Hematopoietic multipotent progenitor cell treated with erythropoietin and hydrocortisone succinate and interleukin-3 and kit ligand, for 8 days (in vitro differentiated cells): Measurements from ENCODE around the gene NT5E.
"Not testable (repeated sequence)": the region's sequence is repeated elsewhere in the genome, so short reads cannot be mapped to it uniquely, and the experiment has no call there.

Experiments
- DNase-seq: peaks from one replicate; pipeline ENCODE4 v3.0.0-alpha.2; 2015

NT5E gene

DNA sequence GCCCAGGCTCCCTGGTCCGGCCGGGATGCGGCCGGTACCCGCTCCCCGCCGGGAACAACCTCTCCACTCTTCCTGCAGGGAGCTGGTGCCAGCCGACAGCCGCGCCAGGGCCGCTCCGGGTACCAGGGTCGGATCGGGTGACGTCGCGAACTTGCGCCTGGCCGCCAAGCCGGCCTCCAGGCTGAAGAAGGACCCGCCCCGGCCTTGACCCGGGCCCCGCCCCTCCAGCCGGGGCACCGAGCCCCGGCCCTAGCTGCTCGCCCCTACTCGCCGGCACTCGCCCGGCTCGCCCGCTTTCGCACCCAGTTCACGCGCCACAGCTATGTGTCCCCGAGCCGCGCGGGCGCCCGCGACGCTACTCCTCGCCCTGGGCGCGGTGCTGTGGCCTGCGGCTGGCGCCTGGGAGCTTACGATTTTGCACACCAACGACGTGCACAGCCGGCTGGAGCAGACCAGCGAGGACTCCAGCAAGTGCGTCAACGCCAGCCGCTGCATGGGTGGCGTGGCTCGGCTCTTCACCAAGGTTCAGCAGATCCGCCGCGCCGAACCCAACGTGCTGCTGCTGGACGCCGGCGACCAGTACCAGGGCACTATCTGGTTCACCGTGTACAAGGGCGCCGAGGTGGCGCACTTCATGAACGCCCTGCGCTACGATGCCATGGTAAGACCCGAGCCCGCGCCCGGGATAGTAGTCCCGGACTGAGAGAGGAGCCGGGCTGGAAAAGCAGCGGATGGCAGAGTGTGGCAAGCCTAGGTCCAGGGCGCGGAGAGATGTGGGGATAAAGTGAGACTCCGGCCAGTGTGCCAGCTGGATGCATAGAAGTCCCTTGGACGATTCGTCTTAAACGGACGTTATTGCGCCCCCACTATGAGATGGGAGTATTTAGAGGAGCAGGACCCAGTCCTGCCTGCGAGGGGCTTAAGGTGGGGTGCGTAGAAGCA, at the start of gene NT5E:
NT5E (plus strand) TSS at position 266 of the 942 bp plus-strand sequence; CDS start at position 323, 57 bp downstream.
- no peak for DNase-seq

DNA sequence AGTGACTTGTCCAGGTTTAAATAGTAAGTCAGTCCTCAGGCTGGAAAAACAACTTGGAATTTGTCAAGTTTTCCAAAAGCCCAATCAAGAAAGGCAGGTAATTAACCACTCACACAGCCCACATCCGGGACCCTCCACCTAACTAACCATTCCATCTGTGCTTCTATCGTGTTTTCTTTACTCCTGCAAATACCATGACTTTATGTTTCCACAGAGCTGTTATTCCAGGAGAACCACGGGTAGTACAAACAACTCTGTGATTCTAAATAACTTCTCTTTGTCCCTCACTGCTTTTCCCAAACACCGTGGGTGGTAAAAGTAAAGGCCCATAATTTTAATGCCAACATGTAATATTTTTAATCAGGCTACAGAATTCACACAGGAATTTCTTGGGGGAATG, 49.6 kb upstream of the NT5E start:
- DNase-seq: no peak

DNA sequence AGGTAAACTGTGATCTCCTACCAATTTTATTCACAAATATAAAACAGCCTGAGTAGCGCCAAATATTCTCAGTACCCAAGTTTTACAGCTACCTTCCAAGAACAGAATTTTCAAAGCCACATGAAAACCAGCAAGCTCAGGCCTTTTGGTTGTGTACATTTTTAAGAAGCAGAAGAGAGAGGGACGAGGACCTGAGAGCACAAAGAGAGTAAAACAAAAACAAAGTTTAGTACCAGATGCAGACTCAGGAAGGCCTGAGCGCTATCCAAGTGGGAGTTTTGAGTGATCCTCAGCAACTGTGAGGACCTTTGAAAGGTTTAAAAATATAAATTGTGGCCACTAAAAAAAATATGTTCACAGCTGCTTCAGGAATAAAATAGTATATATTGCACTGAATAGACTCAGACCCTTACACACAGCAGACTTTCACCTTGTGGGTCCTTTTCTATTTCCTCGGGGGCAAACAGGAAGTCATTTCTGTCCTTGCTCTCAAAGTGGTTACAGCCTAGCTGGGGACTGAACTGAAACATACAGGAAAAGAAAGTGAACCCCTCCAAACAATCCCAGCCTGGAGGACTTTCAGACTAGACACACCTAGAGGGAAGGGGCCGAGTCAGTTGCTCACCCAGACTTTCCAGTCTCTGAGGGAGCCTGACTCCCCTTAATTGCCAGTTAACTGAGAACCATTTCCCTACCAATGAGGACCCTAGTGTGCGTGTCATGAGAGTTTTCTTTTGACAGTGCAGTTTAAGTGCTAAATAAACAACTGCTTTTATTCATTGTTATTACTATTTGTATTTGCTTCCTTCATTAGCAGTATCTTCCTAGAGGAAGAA, 48.5 kb upstream of the NT5E start:
- no peak for DNase-seq

DNA sequence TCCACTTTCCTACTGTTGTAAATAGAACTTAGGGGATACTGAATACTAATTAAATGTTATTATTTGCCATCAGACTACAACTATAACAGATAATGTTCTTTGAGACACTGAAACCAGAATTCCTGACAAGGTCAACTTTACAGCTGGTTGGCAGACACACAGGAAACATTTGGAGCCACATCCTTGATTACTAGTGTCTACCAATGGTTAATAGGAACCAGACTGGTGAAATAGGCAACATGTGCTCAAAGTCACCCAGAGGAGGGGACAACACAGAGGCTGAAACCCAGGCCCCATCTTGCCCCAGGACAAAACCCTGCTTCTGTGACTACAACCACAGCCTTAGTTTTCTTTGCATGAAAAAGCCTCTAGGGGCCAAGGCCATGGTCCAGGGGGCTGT, 47.8 kb upstream of the NT5E start:
- DNase-seq: no peak

DNA sequence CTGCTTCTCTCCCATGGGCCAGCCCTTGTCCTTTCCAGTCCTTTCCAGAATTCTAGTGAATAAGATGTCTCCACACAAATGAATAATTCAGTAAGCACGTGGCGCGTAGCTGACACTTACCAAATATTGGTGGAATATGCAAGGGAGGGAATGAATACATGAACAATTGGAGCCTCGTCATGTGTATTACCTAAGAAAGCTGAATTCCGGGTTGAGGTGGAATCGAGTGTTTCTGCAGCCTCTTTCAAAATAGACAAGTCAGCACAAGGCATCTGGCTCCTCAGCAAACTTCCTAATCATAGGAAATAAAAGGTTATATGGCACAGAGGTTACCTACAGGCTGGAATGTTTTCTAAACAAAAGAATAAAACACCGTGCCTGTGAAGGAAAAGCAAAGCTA, 47.0 kb upstream of the NT5E start:
- no peak for DNase-seq

DNA sequence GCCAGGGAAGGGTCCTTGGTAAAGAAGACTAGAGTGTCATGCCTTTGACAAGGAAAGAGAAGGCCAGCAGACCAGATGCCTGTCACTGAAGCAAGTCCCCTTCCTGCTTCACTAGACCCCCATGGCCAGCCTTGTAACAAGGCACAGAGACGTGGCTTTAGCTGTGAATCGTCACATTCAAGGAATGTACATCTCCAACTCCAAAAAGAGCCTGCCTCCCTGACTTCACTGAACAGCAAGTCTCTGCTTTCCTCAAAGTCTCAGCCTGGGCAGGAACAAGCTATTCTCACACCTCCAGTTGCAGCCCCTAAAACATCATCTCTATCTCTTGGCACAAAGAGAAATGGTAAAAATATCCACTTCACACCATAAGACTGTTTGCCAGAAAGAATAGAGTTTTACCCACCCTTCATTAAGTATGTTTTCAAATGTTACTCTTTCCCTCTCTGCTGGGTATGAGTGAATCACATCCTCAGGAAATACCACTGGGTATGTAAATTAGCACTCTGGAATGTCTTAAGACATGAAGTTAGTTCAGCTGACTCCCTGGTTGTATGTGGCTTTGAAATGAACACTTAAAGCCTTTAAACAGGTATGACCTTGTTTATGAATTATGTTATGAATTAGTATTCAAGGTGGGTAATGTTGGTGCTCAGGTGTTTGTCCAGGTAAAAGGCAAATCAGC, 46.4 kb upstream of the NT5E start:
- DNase-seq: no peak

DNA sequence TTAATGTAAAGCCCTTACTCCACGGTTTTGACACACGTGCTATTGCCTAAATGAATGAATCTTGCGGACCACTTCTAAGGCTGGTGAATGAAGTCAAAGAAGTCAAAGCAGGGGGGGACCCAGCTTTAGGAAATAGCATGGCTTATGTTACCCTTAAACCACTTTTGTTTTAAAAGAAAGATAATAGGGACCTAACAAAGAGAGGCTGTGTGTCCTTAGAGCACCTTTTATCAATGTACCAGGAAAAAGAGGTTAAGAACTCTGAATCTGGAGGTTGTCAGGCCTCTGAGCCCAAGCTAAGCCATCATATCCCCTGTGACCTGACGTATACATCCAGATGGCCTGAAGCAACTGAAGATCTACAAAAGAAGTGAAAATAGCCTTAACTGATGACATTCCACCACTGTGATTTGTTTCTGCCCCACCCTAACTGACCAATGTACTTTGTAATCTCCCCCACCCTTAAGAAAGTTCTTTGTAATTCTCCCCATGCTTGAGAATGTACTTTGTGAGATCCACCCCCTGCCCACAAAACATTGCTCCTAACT, 45.8 kb upstream of the NT5E start:
- not testable (repeated sequence) for DNase-seq

DNA sequence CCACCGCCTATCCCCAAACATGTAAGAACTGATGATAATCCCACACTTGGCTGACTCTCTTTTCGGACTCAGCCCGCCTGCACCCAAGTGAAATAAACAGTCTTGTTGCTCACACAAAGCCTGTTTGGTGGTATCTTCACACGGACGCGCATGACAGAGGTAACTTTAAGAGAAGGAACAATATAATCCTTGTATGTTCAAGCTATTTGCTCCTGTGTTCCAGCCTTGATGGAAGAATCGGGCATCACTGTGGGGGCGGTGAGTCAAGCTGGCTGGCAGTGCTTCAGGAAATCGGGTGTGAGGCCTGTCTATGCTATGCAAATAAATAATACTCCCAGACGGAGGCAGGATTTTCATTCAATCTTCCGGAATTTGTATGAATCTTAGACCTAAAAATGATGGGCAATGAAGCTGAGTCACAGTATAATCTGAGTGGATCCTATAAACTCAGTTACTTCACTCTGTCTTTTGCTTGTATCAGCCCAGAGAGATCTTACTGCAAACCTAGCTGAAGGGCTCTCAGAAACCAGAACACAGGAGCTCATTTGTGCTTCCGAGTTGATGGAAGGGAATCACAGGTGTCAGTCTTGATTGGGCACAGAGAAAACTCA, 45.2 kb upstream of the NT5E start:
- no peak for DNase-seq

DNA sequence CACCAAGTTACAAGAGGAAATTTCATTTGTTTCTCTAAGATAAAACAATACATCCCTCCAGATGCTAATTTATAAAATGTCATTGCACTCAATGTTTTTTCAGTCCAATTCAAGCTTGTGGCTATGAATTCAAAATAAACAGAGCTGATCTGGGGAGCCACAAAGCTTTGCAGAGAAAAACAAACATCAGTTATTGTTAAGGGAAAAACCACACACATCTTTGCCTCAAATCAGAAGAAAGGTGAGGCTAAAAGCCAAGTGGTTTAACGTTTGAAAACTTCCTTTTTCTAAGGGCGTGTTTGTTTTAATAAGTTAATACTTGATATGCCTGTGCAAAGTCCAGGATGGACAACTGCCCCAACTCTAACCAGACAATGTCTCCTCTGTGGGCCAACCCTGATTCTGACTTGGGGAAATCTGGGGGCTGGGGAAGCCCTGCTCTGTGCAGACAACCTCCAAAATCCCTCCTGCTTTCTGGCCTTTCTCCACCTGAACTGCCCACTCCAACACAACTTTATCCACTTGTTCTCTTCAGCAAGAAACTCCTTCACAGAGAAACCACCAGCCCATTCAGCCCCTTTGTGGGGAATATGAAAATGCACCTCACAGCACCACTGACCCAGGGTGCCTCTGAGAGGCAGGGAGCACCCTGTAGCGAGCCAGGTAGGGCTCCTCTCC, 44.6 kb upstream of the NT5E start:
- no peak for DNase-seq

DNA sequence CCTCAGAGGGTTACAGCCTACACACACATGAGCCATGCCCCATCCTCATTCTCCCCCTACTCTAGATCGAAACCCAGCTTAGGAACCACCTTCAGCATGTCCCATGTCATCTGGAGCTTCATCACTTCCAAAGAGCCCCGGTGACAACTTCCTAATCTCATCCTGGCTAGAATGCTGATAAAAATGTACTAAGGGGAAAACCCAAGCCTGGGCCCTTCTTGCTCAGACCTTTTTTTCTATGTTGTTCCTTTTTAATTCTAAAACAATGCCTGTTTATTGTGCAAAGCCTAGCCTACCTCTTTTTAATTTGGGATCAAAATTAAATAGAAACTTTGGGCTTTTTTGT, 44.1 kb upstream of the NT5E start:
- no peak for DNase-seq

DNA sequence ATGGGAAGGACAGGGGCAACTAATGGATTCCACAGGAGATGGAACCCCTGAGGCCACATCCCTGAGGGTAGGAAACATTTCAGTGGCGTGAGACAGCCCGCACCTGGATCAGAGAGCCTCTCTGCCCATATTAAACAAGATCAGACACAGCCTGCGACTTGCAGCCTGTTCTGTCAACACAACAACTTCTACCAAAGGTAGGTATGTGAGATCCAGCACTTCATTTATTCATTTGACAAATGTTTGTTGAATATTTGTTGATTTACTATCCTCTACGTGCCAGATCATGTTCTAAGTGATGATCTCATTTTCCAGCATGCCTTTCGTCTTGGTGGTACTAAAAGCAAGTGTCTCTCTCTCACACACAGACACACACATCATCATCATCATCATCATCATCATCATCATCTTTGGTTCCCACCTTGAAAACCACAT, 43.2 kb upstream of the NT5E start:
- no peak for DNase-seq

DNA sequence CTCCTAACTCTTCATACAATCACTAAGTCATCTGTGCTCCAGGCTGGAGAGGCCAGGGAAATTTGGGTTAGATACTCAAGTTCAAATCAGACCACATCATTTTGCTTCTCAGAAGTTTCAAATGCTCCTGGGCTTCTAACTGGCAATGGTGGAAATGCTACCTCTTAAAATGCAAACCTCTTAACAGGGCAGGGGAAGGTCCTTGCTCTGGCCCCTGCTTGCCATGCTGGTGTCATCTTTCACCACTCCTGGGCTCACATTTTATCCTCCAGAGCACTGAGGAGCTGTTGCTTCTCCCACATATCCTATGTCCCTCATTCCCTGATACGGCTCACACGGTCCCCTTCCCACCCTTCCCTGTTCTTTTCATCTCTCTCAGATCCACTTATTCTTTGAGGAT, 41.8 kb upstream of the NT5E start:
- DNase-seq: no peak

DNA sequence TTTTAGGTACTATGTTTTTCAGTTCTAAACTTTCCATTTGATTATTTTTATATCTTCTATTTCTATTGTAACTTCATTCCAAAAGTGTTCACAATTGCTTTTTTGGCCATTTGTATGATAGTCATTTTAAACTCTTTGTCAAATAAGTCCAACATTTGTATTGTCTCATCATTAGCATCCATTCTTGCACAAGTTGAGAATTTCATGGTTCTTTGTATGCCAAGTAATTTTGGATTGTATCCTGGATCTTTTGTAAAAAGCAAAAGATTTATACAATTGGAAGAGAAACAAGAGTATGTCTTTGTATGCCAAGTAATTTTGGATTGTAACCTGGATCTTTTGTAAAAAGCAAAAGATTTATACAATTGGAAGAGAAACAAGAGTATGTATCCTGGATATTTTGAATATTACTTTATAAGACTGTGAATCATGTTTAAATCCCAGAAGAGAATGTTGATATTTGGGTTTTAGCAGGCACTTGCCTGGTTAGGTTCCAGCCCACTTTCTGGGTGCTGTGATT, 36.9 kb upstream of the NT5E start:
- no peak for DNase-seq

DNA sequence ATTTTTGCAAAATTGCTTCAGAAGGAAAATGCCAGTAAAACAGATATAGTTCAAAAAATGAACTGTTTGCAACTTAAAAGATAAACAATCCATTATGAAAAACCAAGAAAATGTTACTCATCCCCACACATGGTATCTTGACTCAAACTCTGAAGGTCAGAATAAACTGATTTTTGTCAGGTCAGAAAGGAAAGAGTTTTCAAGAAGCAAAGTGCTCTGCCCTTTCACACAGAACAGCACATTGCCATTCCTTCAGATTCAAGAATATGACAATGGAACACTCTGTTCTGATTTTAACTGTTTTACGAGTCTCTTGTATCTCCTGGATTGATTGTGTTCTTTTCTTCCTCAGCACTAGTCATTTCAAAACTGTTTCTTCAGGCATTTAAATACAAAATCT, 33.8 kb upstream of the NT5E start:
- DNase-seq: no peak

DNA sequence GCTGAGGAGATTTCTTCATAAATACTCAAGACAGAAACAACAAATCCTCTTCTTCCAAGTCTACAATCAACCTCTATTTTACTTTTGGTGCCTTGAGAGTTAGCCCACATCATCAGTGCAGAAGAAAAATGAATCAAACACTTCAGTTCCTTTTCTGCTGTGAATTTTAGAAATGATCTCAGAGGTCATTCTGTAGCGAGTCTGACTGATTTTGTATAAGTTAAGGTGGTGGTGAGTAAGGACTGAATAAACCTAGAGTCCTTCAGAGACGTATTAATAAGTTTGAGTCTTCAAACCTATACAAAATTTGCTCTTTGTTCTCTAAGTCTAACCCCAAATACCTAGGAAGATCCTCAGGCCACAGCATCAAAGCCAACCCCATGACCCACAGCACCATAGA, 33.1 kb upstream of the NT5E start:
- no peak for DNase-seq

DNA sequence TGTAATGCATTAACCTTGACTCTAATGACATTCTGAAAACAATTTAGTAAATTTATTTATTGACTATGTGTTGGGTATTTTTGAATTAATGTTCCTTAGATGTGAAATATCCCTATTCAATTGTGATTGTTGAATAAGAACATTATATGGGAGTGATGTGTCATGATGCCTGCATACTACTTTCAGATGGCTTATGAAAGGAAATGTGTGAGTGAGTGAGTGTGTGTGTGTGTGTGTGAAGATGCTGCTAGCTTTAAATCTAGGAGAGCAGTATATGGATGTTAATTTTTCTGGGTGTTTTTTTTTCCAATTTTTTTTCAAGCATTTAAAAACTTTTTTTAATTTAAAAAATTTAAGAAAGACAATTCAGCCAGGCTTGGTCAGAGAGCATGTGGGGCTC, 32.5 kb upstream of the NT5E start:
- no peak for DNase-seq

DNA sequence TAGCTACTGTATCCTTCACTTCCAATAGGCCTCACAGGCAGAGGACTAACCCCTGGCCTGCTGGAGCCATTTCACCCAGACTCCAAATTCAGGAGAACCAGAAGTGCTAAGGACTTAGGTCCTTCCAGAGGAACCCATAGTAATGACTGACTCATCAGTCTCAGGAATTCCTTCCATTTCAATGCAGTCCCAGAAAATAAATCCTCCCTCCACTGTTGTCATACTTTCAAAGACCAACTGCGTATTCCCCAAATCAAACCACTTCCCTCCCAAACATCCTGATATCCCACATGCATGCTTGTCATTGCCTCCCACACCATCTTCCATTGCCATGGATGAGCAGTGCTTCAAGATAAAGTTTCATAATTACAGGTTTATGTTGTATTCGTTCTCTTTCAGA, 31.8 kb upstream of the NT5E start:
- DNase-seq: no peak

DNA sequence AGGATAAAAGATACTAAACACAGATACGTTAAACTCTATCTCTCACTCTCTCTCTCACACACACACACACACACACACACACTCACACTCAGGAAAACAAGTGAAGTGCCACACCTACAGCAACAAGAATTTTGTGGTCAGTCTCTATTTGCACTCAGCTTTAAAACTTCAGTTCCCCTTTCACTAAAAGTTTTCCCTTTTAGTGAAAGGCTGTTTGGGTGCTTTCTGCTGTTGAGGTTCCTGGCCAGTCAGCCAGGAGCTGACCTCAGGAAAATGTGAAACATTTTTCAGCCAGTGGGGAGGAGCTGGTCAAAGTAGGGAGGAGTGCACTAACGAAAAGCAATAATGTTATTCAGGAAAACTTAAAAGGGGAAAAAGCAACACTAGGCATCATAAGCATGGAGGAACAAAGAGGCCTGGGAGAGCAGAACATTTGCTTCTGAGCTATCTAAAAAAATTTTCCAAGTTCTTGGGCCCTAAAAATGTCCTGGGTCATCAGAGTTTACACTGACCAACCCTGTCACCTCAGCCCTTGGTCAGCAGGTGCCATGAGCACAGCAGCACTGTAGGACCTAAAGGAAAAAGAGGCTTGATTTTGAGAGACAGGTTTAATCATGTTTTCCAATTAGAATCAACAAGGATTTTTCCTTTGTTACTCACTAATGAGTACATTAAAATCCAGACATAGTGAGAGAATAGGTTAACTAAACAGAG, 30.7 kb upstream of the NT5E start:
- no peak for DNase-seq

DNA sequence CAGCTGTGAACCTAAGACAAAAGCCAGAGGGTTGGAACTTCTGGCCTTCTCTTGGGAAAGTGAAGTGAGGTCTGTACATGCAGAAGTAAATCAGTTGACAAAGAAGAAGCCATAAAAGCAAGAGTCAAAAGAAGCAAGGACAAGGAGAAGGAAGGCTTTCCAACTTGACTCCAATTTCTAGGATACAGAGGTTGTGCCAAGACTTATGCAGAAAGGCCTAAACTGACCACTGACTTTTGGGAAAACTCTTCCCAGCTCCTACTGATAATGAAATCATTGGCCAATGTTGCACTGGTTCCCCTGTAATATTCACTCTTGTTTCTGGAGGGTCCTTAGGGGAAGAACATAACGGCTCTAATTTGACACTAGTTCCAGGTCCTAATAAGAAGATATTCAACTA, 29.3 kb upstream of the NT5E start:
- no peak for DNase-seq

DNA sequence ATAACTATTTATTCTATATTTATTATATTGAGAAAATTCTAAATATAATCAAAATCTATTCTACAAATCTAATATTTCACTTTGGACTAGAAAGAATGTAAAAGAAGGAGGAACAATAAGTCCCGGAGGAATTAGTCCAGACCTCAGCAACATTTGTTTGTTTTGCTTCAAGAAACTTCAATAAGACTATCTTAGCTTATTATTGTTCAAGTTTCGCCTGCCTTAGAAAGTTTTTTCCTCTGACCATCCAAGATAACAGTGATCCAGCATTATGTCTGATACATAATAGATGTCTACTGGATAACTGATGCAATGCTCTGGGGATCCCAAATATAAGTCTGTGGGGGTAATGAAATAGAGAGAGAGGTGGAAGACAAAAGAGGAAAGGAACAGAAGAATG, 28.7 kb upstream of the NT5E start:
- DNase-seq: no peak

DNA sequence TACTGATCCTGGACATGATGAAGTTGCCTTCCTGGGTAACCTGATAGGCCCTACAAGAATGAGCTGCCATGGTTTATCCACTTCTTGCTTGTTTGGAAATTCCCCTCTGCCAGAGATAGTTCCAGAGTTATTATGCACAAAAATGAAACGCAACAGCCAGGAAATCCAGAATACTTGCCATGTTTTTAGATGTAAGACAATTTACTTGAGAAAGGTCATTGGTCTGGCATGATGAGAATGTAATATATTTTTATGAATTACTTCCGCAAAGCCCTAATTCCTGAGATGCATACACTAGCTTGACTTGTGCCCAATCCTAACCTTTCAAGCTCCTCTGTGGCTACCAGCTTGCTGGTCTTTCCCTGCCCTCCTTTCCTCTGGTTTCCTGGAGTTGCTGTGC, 27.9 kb upstream of the NT5E start:
- no peak for DNase-seq
